ENCODE results near the gene GLG1.
"Not testable (repeated sequence)": the region's sequence is repeated elsewhere in the genome, so short reads cannot be mapped to it uniquely, and the experiment has no call there.

Gene GLG1

DNA sequence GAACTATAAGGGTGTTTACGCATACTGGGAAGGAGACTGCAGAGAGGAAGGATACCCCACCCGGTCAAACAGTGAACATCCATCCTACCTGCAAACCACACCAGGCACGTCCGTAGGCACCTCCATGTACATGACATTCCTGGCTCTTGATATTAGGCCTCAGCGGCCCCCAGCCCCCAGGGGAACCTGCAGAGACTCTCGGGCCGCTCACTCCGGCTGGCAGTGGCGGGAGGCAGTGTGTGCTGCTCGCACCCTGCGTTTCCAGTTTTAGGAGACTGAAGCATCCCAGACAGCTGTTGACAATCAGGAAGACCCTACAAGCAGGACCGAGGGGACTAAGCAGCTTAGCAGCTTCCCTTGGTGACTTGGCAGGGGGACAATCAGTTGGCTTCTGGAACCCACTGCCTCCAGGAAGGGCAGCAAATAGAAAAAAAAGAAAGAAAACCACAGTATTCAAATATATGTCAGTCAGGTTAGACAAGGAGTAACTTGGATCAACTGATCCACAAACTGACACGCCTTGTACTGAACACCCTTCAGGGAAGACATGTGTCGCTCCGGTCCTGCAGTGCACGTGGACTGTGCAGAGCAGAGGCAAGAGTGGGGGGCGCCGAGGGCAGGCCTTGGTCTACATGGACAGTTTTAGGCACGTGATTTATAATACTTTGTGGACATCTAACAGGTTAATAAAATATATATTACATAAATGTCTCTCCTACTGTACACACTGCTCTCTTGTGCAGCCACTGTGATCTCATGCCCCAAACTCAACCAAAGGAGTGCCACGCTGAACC, 155.8 kb downstream of the GLG1 start:
- no peak overlapping the region for H3K4me3 ChIP-seq (ENCODE audit: low read length)
- TF ChIP-seq ZNF274 (IDR thresholded peaks at IDR 0.05; ENCODE audit: low read depth, low read length) = no peak

- H3K4me3 ChIP-seq (ENCODE audit: low read length) = no peak overlapping the region
- TF ChIP-seq ZNF274 (IDR thresholded peaks at IDR 0.05; ENCODE audit: low read depth, low read length) = no peak
Observed at GRCh38 chr16:74450236-74450635, 156.7 kb downstream of the GLG1 start.

DNA sequence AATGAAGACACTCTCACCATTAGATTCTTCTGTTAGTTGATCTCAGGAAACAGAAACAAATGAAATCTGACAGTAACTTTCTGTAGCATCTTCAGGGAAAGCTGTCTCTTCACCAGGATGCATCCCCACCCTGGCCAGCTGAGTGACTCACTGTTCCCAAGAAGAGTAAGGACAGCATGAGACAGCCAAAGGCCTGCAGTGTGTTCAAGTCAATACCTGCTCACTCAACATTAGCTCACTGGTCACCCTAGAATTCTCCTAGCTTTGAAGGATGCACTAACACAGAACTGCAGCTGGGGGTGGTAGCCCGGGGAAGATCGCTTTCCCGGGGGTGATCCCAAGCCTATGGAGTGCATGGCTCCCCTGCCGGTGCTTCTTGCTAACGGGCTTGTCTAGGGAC, 157.4 kb downstream of the GLG1 start:
- no peak overlapping the region for H3K4me3 ChIP-seq (ENCODE audit: low read length)
- TF ChIP-seq ZNF274 (IDR thresholded peaks at IDR 0.05; ENCODE audit: low read depth, low read length) = no peak

DNA sequence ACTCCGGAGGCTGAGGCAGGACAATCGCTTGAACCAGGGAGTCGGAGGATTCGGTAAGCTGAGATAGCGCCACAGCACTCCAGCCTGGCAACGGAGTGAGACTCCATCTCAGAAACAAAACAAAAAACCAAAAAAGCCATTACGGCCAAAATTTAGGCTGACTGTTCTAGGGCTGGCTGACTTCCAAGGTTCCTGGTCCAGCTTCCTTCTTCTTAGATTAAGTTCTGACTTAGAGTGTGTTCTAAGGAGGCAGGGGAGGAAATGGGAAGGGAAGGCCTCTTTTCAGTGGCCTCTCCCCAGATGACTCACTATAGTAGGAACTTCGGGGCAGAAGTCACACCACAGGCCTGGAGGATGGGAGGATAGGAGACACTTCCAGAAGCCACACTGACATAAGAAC, 157.9 kb downstream of the GLG1 start:
- no peak for TF ChIP-seq ZNF274 (IDR thresholded peaks at IDR 0.05; ENCODE audit: low read depth, low read length)
- no peak overlapping the region for H3K4me3 ChIP-seq (ENCODE audit: low read length)

DNA sequence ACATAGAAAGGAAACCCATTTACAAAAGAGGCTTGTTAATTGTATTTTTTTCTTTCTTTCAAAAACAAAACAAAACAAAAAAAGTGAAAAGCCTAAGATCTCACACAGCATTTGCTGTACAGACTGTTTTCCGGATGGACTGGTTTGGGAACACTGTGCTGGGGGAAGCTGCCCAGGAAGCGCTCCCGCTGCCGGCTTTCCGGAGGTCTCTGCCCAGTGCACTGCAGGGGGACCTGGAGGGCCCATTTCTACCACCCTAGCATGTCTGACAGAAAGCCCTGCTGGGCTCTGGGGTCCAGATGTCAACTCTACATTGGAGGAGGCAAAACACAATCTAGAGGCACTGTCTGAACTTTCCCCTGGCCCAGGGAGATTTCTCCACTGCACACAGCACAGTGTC, 159.3 kb downstream of the GLG1 start:
- TF ChIP-seq ZNF274 (IDR thresholded peaks at IDR 0.05; ENCODE audit: low read depth, low read length) = no peak
- H3K4me3 ChIP-seq (ENCODE audit: low read length) = no peak overlapping the region

DNA sequence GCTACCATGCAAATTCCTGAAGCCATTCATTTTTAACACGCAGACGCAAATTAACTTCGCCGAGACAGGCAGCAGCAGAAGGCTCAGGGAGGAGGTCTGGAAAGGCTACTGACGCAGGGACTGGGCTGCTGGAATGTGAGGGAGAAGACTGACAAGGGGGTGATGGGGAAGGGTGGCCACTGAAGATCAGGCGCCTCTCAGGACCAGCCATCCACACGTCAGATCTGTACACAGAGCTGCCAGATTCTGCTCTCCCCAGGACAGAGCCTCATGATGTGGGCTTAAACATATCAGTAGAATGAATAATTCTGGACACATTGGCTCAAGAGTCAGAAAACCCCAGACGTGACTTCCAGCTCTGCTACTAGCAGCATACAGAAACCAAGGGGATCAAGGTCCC, 160.0 kb downstream of the GLG1 start:
- H3K4me3 ChIP-seq (ENCODE audit: low read length) = no peak overlapping the region
- TF ChIP-seq ZNF274 (IDR thresholded peaks at IDR 0.05; ENCODE audit: low read depth, low read length) = no peak

GRCh38 chr16:74443624-74444346, 163.1 kb downstream of the GLG1 start:
- not testable (repeated sequence) for H3K4me3 ChIP-seq (ENCODE audit: low read length)

DNA sequence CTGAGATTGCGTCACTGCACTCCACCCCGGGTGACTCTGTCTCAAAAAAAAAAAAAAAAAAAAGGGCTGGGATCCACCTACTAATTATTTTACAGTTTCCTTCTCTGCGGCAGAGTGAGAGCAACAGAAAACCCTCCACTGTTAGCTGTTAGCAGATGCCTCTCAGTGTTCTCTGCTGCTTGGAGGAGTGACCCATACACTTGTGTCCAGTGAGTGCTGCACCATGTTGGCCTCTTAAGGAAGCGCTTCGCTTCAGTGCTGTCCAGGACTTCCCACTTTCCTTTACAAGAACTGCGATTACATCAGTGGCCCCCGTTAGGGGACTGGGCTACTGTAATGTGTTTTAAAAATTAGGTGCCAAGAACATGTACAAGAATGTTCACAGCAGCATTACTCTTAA, 167.2 kb downstream of the GLG1 start:
- no peak overlapping the region for H3K4me3 ChIP-seq (ENCODE audit: low read length)
- no peak for TF ChIP-seq ZNF274 (IDR thresholded peaks at IDR 0.05; ENCODE audit: low read depth, low read length)

DNA sequence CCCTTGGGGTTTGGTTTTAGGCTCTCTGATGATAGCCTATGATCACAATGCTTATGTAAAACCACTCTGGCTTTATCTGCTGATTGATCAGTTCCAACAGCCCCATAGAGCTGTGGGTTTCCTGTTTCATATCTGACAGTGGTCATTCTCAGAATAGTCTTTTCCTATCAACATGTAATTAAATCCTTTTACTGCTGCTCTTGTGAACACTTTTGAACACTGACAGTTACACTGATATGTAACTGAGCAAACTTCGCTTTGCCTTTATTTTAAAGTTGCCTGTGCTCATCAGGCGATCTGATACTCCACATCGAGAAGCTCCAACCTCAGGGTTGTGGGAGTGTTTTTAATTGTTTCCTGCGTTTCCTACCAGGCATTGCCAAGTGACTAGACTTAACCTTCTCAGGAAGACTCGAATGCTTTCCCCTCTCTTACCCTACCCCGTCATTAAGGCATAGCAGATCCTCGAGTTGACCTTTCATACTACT, 168.4 kb downstream of the GLG1 start:
- H3K4me3 ChIP-seq (ENCODE audit: low read length) = no peak overlapping the region
- TF ChIP-seq ZNF274 (IDR thresholded peaks at IDR 0.05; ENCODE audit: low read depth, low read length) = no peak

- no peak overlapping the region for H3K4me3 ChIP-seq (ENCODE audit: low read length)
- TF ChIP-seq ZNF274 (IDR thresholded peaks at IDR 0.05; ENCODE audit: low read depth, low read length) = no peak
Observed at GRCh38 chr16:74431516-74431915, 175.4 kb downstream of the GLG1 start.

DNA sequence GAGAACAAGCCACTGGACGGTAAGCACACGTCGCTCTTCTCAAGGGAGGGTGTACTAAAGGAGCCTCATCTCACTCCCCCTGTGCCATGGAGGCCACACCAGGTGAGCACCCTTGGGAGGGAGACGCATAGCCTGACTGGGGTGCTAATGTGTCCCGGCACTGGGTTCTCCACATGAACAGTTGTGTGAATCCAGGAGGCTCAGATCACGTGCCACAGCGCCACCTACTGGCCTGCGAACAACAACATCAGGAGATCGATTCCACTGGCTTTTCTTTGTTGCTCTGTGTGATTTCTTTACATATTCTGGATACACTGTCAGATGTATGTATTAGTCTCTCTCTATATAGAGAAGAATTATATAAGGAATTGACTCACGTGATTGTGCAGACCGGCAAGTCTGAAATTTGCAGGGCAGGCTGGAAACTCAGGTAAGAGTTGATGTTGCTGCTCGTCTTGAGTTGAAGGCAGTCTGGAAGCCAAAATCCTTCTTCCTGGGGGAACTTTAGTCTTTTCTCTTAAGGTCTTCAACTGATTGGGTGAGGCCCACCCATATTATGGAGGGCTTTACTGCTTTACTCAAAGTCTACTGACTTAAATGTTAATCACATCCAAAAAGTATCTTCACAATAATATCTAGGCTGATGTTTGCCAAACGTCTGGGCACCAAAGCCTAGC, 176.7 kb downstream of the GLG1 start:
- H3K4me3 ChIP-seq (ENCODE audit: low read length) = not testable (repeated sequence)

GRCh38 chr16:74428493-74428892, 178.4 kb downstream of the GLG1 start:
- not testable (repeated sequence) for H3K4me3 ChIP-seq (ENCODE audit: low read length)

GRCh38 chr16:74425751-74426150, 181.2 kb downstream of the GLG1 start:
- H3K4me3 ChIP-seq (ENCODE audit: low read length) = not testable (repeated sequence)

DNA sequence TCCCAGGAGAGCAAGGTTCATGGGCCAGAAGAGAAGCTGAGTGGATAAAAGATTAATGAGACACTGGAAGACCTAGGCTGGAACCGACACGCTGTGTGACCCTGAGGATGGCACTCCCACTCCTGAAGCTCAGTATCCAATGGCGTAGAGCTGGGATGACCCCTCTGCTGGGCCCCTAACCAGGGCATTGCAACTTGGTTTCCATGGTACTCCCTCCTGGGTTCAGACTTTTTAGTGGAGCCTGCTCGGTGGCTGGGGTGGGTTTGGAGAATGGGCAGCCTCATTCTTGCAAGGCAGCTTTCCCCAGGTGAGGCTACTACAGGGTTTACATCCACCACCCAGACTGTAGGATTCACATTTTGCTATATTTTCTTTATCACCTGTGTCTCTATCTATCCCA, 183.2 kb downstream of the GLG1 start:
- not testable (repeated sequence) for H3K4me3 ChIP-seq (ENCODE audit: low read length)

GRCh38 chr16:74422086-74422485, 184.8 kb downstream of the GLG1 start:
- H3K4me3 ChIP-seq (ENCODE audit: low read length) = not testable (repeated sequence)

DNA sequence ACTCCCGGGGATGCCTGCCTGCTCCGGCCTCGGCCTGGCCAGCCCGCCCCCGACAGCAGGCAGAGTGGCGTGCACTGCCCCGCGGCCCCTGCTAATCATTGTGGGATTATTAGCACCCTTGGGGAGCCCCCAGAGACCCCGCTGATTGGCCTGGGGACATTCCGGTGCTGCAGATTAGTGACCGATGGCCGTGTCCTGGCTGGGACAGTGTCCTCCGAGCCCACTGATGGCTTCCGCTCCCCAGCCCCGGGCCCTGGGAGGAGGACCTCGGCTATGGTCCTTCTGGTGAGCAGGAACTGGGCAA, 185.5 kb downstream of the GLG1 start:
- not testable (repeated sequence) for H3K4me3 ChIP-seq (ENCODE audit: low read length)

- H3K4me3 ChIP-seq (ENCODE audit: low read length) = not testable (repeated sequence)
Observed at GRCh38 chr16:74420612-74421481, 186.1 kb downstream of the GLG1 start, which contains the start of gene CLEC18B. Gene CLEC18B (minus strand): TSS chr16:74421478. CDS start chr16:74421270, 208 bp downstream.

- not testable (repeated sequence) for H3K4me3 ChIP-seq (ENCODE audit: low read length)
Observed at GRCh38 chr16:74419811-74420210, 187.1 kb downstream of the GLG1 start.

DNA sequence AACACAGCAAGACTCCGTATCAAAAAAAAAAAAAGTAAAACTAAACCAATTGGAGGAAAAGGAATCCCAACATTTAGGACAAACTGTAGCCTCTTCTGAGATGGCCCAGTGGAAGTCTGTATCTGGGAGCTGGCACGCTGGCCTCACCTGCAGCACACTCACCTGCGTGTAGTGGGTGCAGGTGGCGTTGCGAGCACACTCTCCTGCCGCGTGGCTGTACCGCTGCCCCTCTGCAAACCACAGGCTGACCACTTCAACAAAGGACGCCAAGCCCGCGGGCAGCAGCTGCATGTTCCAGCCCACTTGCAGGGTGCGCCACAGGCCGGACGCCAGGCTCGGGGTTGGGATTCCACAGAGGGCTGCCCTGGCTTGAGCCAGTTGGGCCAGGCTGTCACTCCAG, 189.0 kb downstream of the GLG1 start:
- not testable (repeated sequence) for H3K4me3 ChIP-seq (ENCODE audit: low read length)

DNA sequence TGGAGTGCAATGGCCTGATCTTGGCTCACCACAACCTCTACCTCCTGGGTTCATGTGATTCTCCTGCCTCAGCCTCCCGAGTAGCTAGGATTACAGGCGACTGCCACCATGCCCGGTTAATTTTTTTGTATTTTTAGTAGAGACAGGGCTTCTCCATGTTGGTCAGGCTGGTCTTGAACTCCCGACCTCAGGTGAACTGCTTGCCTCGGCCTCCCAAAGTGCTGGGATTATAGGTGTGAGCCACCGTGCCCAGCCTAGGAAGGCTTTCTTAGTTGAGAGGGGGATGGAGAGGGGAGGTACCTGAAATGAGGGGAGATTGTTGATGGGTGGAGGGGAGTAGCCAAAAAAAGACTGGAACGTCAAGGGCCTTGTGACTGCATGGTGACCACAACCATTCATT, 193.0 kb downstream of the GLG1 start:
- H3K4me3 ChIP-seq (ENCODE audit: low read length) = not testable (repeated sequence)

Measured in GM08714 (cell line).